ENCODE measurements around the gene RNPS1. TPM values are rescaled to one million over a fixed set of nuclear protein-coding genes. Genes with fewer than 3 reads are reported as not detected.

RNPS1 gene
- polyA plus RNA-seq, 1 of the 3 experiments (the other 2 are of a cell fraction): 277 TPM

DNA sequence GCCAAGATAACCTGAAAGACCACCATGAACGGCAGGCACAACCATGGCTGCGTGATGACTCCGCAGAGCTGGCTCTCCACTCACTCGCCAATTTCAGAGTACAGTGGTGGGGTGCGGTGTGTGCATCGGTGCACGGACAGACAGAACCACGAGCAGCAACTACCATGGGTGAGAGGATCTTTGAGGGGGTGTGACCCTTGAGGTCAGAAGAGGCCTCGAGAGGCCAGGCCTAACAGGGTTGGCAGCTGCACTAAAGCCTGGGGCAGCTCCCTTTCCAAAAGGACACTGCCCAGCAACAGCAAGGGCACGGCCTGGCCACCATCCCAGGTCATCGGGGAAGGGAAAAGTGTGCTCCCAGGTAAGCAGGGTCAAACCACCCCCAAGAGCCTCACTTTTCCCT is 14.6 kb downstream of the RNPS1 start:
- CTCF ChIA-PET: interaction anchor here (3.5 kb wide), 1 partner anchor 59 kb away, joined by 33 read pairs; no protein-coding TSS in a partner anchor
- Histone ChIP-seq H3K4me3 (ENCODE audit: low read depth in 2 of 2, low read length in 1 of 2) (no peak overlapping the region), H2AFZ (ENCODE audit: low read depth) (no peak overlapping the region), H3K27me3 (ENCODE audit: insufficient read depth) (no peaks in the 10 kb centered on the region), H3K27ac (ENCODE audit: low read depth in 2 of 2, low read length in 1 of 2) (no peak overlapping the region), H3K4me2 (no peak overlapping the region), H3K36me3 (replicated peaks in 1 of 2; ENCODE audit: control insufficient read depth in 1 of 2, insufficient read depth in 2 of 2, low read length in 1 of 2) (peaks cover 37 to 60% of the 10 kb centered on the region in 2 experiments), H4K20me1 (ENCODE audit: insufficient read depth) (peaks cover 21% of the 10 kb centered on the region; the same call in 1 of the 2 replicates), H3K9ac (no peak overlapping the region), H3K9me3 (no peaks in the 10 kb centered on the region), H3F3A (replicated peaks; ENCODE audit: insufficient read depth) (peaks cover 46% of the 10 kb centered on the region), H3K79me2 (ENCODE audit: insufficient read depth) (peaks cover 54% of the 10 kb centered on the region), H3K9me2 (no peaks in the 10 kb centered on the region), H3K4me1 (ENCODE audit: control insufficient read depth in 1 of 2, insufficient read depth in 2 of 2, low read depth in 1 of 2, low read length in 1 of 2) (peaks cover 7 to 13% of the 10 kb centered on the region in 2 experiments; a peak in 1 of 4 replicates)
- no peak for DNase-seq
- 90% methylated on average over 10 of the region's 11 CpGs for WGBS (ENCODE audit: low lambda C conversion rate)
- TF ChIP-seq ELF1 (IDR thresholded peaks at IDR 0.05) (no peak), FOSL2 (IDR thresholded peaks at IDR 0.05; ENCODE audit: borderline replicate concordance, low read depth) (no peak), SIN3A (IDR thresholded peaks at IDR 0.05; ENCODE audit: borderline replicate concordance, low read depth, low read length) (no peak), RAD21 (IDR thresholded peaks at IDR 0.05; ENCODE audit: low read length) (no peak), RCOR1 (IDR thresholded peaks at IDR 0.05; ENCODE audit: low read length) (no peak), TEAD4 (IDR thresholded peaks at IDR 0.05; ENCODE audit: borderline replicate concordance, insufficient read depth) (no peak), GATA2 (CRISPR knock-in tag; IDR thresholded peaks at IDR 0.05) (no peak), MEF2A (IDR thresholded peaks at IDR 0.05; ENCODE audit: borderline replicate concordance, low read depth) (no peak), POLR2AphosphoS5 (IDR thresholded peaks at IDR 0.05; ENCODE audit: low read depth, low read length) (no peak), FOXJ3 (CRISPR knock-in tag; IDR thresholded peaks at IDR 0.05) (no peak), RXRA (IDR thresholded peaks at IDR 0.05; ENCODE audit: borderline replicate concordance, low read depth) (no peak)
- TF ChIP-seq, protein P1, sequence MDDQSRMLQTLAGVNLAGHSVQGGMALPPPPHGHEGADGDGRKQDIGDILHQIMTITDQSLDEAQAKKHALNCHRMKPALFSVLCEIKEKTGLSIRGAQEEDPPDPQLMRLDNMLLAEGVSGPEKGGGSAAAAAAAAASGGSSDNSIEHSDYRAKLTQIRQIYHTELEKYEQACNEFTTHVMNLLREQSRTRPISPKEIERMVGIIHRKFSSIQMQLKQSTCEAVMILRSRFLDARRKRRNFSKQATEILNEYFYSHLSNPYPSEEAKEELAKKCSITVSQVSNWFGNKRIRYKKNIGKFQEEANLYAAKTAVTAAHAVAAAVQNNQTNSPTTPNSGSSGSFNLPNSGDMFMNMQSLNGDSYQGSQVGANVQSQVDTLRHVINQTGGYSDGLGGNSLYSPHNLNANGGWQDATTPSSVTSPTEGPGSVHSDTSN (IDR thresholded peaks at IDR 0.05): no peak
- TF ChIP-seq, protein P2, sequence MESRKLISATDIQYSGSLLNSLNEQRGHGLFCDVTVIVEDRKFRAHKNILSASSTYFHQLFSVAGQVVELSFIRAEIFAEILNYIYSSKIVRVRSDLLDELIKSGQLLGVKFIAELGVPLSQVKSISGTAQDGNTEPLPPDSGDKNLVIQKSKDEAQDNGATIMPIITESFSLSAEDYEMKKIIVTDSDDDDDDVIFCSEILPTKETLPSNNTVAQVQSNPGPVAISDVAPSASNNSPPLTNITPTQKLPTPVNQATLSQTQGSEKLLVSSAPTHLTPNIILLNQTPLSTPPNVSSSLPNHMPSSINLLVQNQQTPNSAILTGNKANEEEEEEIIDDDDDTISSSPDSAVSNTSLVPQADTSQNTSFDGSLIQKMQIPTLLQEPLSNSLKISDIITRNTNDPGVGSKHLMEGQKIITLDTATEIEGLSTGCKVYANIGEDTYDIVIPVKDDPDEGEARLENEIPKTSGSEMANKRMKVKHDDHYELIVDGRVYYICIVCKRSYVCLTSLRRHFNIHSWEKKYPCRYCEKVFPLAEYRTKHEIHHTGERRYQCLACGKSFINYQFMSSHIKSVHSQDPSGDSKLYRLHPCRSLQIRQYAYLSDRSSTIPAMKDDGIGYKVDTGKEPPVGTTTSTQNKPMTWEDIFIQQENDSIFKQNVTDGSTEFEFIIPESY (IDR thresholded peaks at IDR 0.05; ENCODE audit: borderline replicate concordance, low read depth): no peak
- TF ChIP-seq, protein P3, sequence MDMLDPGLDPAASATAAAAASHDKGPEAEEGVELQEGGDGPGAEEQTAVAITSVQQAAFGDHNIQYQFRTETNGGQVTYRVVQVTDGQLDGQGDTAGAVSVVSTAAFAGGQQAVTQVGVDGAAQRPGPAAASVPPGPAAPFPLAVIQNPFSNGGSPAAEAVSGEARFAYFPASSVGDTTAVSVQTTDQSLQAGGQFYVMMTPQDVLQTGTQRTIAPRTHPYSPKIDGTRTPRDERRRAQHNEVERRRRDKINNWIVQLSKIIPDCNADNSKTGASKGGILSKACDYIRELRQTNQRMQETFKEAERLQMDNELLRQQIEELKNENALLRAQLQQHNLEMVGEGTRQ (IDR thresholded peaks at IDR 0.05; ENCODE audit: borderline replicate concordance, low read depth, low read length): no peak
- POLR2A ChIA-PET: interaction anchor here (0.6 kb wide), 1 partner anchor 10 kb away, joined by 3 read pairs; no protein-coding TSS in a partner anchor

All from SK-N-SH (cell line).